C4-2B (cell line): Measurements from ENCODE around the gene PPT1.

Experiments
- H3K27ac ChIP-seq: fragments of 450-650 bp; 2 replicates; pipeline ENCODE4 v1.5.1; 2017
- CTCF ChIP-seq: fragments of 450-650 bp; conservative IDR thresholded peaks from 2 replicates; pipeline ENCODE4 v1.5.1; 2017; ENCODE audit warnings: mild to moderate bottlenecking
- ZFX ChIP-seq: fragments of 450-650 bp; IDR thresholded peaks from 2 replicates; pipeline ENCODE4 v1.6.1; 2017

The PPT1 gene

GRCh38 chr1:40049725-40050124, 47.3 kb downstream of the PPT1 start:
- no peak for TF ChIP-seq ZFX
- TF ChIP-seq CTCF: no peak
- H3K27ac ChIP-seq: no peak overlapping the region

GRCh38 chr1:40047769-40048168, 49.3 kb downstream of the PPT1 start:
- TF ChIP-seq CTCF: no peak
- TF ChIP-seq ZFX: no peak
- no peak overlapping the region for H3K27ac ChIP-seq

DNA sequence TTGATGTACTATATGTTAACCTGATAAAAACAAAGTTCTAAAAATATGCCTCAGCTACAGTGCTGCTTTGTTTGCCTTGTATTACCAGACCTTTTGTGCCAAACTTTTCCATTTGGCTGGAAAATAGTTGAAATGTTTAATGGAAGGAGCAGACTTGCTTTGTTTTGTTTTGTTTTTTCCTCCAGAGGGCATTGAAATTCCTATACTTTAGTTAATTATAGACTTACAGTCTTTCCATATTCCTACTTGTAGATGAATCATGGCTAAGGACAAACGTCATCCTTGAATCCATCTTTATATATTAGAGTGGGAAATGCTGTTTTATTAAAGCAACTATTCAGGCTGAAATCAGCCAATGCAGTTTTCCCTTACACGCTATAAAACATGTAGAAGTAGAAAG, 49.8 kb downstream of the PPT1 start:
- TF ChIP-seq CTCF (no peak), ZFX (no peak)

DNA sequence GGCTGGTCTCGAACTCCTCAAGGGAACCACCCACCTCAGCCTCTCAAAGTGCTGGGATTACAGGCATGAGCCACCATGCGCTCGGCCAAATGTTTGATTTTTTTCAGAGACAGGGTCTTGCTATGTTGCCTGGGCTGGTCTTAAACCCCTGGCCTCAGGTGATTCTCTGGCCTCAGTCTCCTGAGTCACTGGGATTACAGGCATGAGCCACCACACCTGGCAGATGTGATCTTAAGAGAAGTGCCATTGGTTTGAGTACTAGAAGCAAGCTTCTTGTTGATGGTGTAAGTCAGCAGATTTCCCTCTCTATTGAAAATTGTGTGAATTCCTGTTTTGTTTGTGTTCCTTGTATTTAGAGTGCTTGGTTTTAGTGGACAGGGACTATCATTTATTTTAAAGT, 51.3 kb downstream of the PPT1 start:
- no peak overlapping the region for H3K27ac ChIP-seq
- no peak for TF ChIP-seq CTCF
- no peak for TF ChIP-seq ZFX

More for the DNA sequence above, 49.8 kb downstream of the PPT1 start:
- H3K27ac ChIP-seq: no peak overlapping the region

- H3K27ac ChIP-seq: no peak overlapping the region
- TF ChIP-seq ZFX (no peak), CTCF (no peak)
Observed at GRCh38 chr1:40045182-40045581, 51.9 kb downstream of the PPT1 start.

DNA sequence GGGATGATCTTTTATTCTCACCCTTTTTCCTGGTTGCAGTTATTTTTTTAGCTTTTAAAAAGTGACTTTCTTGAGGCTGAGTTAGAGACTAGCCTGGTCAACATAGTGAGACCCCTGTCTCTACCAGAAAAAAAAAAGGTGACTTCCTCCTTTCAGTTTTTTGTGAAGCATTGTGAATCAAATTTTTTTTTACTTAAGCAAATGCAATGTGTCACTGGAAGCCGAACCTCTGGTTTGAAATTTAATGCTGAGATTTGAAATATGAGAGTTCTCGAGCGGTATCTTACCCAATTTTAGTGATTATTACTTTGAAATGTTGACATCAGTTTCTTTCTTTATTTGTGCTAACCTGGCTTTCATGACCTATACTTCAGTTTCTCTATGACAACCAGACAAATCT, 52.9 kb downstream of the PPT1 start:
- H3K27ac ChIP-seq: no peak overlapping the region
- TF ChIP-seq CTCF: no peak
- no peak for TF ChIP-seq ZFX

- no peak overlapping the region for H3K27ac ChIP-seq
- TF ChIP-seq ZFX (no peak), CTCF (no peak)
Observed at GRCh38 chr1:40042341-40042740, 54.7 kb downstream of the PPT1 start.
